NCI-H69 (cell line): Measurements from ENCODE around the gene NEK1.

ENCODE experiments used
- DNase-seq: peaks from one replicate; lab custom pipeline; 2025; lab: John Stamatoyannopoulos, UW

NEK1 gene, protein sequence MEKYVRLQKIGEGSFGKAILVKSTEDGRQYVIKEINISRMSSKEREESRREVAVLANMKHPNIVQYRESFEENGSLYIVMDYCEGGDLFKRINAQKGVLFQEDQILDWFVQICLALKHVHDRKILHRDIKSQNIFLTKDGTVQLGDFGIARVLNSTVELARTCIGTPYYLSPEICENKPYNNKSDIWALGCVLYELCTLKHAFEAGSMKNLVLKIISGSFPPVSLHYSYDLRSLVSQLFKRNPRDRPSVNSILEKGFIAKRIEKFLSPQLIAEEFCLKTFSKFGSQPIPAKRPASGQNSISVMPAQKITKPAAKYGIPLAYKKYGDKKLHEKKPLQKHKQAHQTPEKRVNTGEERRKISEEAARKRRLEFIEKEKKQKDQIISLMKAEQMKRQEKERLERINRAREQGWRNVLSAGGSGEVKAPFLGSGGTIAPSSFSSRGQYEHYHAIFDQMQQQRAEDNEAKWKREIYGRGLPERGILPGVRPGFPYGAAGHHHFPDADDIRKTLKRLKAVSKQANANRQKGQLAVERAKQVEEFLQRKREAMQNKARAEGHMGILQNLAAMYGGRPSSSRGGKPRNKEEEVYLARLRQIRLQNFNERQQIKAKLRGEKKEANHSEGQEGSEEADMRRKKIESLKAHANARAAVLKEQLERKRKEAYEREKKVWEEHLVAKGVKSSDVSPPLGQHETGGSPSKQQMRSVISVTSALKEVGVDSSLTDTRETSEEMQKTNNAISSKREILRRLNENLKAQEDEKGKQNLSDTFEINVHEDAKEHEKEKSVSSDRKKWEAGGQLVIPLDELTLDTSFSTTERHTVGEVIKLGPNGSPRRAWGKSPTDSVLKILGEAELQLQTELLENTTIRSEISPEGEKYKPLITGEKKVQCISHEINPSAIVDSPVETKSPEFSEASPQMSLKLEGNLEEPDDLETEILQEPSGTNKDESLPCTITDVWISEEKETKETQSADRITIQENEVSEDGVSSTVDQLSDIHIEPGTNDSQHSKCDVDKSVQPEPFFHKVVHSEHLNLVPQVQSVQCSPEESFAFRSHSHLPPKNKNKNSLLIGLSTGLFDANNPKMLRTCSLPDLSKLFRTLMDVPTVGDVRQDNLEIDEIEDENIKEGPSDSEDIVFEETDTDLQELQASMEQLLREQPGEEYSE (N-terminal part only)

DNA sequence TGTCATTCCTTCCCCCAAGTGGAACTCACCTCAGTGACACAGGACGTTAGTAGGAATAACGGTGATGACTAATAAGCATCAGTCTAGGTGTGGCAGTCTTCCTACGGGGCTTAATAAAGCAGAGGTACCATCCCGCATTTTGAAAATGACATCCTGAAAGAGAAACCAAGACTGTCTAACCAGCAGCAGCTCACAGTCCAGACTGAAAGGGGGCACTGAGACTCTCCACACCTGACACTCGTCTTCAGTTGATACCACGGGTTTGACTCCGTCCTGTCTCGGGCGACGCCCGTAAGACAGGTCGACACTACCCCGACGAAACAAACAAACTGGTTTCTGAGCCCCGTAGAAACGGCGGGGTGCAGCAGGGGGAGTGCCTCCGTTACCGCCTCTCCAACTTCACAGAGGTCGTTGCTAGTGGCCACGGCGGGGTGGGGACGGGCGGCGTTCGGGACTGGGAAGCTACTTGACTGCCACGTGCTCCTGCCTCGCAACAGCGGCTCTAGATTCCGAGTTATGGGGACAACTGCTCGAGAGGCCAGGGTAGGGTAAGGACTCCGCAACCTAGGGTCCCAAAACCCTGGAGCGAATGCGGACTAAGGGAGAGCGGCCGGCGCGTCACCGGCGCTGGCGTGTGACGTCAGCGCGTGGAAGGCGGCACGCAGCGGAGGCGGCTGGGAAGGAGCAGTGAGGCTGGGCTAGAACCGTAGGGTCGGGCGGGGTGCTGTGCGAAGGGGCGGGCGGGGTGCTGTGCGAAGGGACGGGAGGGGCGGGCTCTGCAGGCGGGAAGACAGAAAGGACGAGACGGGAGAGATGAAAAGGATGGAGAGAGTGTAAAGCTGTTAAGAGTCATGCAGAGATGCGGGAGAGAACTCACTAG, at the start of gene NEK1:
Gene NEK1, minus strand, starts transcription at position 593 of the 880 bp plus-strand sequence. CDS start 9,953 bp downstream, outside the sequence.
- peak; percentile 91 for DNase-seq

DNA sequence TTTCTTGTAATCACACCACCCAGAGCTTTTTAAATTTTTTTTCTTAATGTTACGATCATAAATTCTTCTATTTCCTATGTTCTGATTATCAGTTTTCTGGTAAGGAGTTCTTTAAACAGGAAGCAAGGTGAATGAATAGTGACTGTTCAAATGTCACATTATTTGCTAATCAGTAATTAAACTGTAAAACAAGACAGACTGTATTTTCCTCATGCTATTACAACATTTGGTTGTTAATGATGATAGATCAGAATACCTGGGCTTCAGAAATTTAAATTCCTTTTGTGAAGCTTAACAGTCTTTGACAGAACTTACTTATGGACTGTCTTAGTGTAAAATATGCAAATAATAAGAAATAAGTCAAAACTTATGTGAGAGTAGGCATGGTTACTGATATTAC, 49.4 kb upstream of the NEK1 start:
- no peak for DNase-seq

DNA sequence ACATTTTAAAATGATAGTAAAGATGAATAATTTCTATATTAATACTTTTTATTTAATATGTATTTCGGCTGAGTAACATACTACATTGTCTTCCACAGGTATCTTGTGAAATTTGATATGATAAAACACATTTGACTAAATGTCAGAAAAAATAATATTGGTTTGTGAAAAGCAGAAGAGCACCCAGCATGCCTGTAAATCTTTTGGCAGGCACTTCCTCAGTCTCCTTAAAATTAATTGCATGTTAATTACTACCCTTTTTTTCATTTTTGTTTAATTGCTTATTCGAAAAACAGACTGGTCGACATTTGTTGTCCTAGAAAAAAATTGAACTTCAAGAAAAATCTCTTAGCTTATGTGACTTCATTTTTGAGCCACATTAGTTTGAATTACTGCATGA, 48.5 kb upstream of the NEK1 start:
- peak; percentile 43 for DNase-seq

DNA sequence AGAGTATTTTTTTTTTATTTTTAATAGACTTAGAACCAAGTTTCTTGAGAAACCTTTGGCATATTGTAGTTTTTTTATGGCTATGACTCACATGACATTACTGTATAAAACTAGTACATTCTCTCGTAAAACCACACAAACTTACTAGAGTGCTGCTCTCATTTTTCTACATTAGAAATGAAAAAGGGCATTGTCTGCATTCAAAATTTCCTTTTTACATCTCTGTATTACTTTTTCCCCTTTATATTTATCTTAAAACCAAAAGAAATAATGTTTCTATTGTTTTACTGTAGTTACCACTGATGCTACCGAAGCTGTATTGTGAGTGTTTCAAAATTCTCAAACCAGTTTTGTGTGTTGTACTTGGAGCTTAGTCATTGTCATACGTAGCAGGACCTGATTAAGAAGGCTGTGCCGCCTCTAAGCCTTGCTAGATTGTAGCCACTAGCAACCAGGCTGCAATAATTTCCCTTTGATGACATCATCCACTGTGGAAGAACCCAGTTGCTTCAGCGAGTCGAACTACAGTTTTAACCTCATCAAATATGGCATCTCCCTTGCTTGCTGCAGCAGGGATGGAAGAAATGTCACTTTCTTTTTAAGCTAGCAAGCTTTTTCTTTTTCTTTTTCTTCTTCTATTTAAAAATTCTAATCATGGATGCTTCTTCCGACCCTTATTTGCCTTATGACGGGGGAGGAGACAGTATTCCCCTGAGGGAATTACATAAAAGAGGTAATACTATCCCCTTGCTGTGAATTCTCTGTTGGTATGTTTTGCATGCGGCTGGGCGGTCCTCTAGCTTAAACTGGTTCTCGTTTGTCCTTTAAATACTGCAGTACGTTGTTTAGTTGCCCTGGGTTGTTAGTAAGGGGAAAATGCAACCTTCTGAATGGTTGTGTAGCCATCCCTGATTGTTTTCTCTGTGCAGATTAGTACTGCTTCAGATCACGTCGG, 47.6 kb upstream of the NEK1 start:
- peak; percentile 91 for DNase-seq

DNA sequence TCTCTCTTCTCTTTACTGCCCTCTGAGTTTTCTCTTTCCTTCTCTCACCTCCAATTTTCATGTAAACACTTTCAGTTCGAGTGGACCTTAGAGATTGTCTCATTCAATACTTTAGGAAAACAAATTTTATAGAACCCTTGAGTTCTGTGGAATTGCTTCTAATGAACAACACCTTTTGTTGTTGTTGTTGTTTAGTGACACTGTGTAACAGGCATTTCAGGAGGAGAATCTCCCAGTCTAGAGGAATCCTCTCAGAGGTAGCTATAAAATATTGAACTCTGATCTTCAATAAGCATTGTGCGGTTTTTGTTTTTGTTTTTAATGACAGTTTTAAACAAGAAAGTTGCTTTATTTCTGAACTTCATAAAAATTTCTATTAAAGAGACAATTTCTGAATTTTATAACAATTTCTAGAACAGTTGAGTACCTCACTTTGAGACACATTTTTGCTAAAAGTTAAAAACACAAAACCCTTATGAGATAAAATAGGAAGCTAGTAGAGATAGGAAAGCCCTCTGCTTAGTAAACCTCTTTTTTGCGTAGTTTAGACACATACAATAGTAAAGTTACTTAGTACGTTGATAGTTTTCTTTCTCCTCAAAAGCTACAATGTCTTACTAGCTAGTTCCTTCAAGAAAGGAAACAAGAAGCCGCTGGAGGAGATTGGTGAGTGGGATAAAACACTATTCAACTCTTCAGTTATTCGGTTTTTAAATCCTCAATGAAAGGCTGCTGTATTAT, 46.8 kb upstream of the NEK1 start:
- no peak for DNase-seq

DNA sequence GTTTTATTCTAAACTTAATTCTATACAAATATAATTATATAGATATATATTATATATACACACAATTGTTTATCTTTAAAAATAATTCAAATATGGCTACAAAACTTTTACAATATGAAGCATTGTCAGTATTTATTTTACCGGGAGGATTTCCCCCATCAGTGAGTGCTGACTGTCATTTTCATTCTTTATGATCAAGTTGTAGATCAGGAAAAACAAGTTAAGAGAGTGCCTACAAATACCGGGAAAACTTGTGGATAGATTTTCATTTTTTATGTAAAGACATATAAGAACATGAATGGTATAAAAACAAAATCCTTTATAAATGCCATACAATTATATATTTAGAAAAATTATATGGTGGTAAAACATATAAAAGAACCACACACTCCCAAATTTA, 45.8 kb upstream of the NEK1 start:
- DNase-seq = no peak

DNA sequence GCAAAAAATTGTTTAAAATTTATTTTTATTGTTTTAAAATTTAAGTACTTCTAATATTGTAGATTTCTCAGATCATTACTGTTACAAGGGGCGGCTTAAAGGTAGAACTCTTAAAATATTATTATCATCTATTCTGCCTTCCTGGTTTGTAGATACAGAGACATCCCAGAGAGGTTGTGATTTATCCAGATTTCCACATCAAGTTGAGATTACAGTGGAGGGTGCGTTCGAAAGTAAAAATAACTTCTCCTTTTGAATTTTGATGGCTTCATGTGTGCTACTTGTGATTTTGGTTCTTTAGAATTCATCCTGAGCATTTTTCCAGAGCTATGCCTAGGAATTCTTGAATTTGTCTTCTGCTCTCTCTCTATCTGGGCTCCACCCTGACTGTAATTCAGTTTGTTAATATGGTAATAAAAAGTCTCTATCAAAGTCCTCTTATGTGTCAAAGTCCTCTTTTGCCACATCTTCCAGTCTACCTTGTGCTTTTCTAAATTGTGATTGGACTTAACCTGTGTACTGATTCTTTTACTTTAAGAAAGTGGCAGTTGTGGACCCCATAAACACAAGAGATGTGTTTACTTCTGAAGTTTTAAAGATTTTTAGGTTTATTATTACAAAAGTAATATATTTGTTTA, 45.2 kb upstream of the NEK1 start:
- DNase-seq = no peak

DNA sequence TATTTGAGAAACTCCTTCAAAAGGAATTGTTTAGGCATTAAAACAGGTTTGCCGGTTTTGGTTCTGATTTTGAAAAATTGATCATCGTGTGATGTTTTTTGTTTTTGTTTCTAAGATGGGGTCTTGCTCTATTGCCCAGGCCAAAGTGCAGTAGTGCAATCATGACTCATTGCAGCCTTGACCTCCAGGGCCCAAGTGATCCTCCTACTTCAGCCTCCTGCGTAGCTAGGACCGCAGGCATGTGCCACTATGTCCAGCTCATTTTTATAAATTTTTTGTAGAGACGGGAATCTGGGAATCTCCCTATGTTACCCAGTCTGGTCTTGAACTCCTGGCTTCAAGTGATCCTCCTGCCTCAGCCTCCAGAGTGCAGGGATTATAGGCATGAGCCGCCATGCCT, 43.0 kb upstream of the NEK1 start:
- no peak for DNase-seq

DNA sequence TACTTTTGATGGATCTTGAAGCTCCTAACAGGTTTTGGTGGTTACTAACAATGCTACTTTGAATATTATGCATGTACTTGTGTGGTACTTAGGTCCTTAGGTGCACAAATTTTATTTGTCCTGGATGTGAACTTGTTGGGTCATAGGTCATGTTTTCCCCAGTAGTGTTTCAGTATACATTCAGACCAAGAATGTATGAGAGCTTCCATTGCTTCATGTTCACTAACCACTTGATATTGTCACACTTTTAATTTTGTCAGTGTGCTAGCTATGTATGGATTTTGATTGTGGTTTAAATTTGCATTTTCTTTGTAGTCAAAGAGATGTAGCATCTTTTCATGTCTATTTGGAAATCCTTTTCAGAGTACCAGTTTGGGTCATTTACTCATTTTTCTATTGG, 40.2 kb upstream of the NEK1 start:
- no peak for DNase-seq

DNA sequence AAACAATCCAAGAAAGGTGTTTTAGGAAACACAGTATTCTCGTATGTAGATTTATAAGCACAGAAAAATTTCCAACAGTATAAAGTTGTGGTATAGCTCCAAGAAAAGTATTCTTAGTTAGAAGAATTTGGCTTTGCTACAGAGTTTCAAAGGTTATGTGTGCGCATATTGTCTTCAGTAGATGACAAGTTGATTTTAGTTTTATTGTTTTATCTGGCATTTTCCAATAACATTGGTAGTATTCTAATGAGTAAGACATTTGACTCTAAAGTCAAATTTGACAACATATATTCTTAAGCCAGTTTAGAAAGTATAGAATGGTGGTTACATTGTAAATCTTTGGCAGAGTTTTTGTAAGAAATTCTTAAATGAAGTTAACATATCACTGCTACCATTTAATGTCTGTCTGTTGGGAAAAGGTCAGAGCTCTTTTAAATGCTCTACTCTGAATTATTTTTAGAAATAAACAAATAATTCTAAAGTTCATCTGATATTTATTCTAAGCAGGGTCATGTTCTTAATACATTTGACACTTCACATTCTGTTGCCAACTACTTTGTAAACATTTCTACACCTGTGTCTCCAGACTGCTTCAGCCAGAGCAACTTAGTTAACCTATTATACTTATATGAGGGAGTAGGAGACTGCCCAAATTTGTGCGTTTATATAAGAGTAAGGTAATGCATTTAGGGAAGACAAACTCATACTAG, 38.0 kb upstream of the NEK1 start:
- no peak for DNase-seq

DNA sequence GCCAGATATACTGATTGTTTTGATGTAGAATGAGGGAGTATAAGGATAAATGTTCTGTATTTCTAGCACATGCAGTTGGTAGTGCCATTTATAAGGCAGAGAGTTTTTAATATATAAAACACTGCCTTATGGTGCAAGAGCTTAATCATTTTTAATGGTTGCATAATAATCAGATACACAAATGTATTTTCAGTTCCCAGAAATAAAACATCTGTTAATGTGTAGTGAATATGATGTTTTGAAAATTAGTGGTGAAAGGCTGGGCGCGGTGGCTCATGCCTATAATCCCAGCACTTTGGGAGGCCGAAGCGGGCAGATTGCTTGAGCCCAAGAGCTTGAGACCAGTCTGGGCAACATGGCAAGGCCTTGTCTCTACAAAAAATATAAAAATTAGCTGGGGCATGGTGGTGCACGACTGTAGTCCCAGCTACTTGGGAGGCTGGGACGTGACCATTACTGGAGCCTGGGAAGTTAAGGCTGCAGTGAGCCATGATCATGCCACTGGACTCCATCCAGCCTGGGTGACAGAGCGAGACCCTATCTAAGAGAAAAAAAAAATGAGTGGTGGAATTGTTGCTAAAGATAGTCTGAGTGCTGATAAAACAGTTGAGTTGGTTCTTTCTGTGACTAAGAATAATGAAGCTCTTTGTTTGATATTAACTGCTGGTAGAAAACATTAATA, 37.3 kb upstream of the NEK1 start:
- no peak for DNase-seq

DNA sequence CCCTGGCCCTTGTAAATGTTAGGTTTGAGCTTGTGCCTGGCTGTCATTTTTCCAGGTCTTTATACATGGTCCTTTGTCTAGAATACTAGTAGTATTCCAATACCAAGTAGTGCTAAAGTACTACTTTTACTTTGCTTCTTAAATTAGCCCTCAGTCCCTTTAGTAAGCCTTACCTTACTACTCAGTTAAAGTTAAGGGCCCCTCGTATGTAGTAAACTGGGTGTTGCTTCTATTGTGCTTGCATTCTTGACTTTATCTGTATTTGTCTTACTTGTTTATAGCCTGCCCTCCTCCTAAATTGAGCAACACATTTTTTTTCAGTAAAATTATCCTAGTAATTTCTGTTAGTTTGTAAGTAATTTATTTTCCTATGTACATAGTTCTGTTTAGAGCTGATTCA, 33.2 kb upstream of the NEK1 start:
- DNase-seq = no peak

DNA sequence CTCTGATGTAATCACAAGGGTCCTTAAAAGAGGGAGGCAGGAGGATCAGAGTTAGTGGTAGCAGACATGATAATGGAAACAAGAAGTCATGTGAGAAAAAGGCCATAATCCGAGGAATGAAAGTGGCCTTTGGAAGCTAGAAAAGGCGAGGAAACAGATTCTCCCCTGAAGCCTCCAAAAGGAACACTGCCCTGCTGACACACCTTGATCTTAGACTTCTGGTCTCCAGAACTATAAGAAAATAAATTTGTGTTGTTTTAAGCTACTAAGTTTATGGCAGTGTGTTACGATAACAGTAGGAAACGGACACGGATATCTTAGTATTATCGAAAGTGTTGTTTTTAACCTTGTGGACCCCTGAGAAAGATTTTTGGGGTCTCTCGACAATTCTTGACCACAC, 32.4 kb upstream of the NEK1 start:
- no peak for DNase-seq

DNA sequence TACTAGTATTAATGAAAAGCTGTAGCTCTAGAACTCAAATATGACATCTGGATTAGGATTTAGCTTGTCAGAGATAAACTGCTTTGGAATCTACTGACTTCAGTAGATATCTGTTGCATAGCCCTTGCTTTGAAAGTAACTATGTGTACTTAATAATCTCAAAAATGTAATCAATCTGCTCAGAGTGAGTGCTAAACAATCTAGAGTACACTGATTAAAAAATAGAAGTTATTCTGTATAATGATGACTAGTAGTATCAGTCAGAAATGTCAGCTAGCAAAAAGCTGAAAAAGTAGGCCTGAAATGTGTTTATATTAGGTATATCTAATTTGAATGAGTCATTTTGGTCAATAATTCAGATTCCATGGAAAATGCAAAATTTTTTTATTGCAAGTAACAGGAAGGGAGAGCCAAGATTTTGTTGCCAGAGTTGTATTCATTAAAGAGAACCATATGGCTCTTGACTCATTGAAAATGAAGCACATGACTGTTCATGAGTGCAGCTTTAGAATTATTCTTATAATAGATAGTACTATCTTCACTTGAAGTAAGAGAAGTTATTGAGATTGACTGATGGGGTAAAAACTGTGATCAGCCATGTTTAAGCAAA, 28.0 kb upstream of the NEK1 start:
- no peak for DNase-seq

DNA sequence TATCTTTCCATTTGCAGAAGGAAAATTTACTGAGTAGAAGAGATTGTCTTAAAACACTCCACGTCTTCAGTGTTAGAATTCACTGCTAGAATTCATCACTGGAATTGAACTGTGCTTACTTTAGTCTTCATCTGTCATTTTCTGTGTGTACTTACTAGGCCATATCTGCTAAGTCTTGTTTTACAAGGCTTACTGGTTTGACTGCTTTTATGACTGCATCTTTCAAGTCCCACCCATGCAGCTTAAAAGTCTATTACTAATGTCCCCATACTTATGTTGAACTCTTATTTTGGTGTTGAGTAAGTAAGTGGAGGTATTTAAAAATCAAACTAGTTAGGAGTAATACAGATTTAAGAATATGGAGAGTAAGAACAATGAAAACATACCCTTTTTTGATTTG, 22.6 kb upstream of the NEK1 start:
- no peak for DNase-seq

DNA sequence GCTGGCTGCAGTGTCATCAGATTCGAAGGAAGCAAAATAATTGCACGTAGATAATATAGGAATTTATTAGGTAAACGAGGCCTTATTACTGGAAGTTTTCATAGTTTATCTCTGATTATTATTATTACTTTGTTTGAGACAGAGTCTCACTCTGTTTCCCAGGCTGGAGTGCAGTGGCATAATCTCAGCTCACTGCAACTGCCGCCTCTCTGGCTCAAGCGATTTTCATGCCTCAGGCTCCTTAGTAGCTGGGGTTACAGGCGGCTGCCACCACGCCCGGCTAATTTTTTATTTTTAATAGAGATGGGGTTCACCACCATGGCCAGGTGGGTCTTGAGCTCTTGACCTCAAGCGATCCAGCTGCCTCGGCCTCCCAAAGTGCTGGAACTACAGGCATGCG, 20.5 kb upstream of the NEK1 start:
- no peak for DNase-seq

DNA sequence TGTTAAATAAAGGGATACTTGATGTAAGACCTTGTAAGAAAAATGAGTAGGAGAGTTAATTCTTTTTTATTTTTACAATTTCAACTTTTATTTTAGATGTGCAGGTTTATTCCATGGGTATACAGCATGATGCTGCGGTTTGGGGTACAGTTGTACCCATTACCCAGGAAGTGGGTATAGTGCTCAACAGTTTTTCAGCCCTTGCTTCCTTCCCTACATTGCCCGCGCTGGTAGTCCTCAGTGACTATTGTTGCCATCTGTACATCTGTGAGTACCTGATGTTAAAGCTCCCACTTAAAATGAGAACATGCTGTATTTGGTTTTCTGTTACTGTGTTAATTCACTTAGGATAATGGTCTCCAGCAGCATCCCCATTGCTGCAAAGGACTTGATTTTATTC, 17.7 kb upstream of the NEK1 start:
- no peak for DNase-seq

DNA sequence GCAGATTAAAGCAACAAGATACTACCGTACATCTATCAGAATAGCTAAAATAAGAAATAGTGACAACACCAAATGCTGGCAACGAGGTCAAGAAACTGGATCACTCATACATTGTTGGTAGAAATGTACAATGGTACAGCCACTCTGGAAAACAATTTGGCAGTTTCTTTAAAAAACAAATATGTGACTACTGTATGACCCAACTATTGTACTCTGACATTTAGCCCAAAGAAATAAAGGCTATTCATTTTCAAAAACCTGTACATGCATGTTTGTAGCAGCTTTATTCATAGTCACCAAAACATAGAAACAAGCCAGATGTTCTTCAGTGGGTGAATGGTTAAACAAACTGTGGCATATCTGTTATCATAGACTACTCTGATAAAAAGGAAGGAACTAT, 16.2 kb upstream of the NEK1 start:
- no peak for DNase-seq
